ENCODE data around the gene PAEP. TPM values are rescaled to one million over a fixed set of nuclear protein-coding genes. Genes with fewer than 3 reads are reported as not detected.

PAEP gene
- total RNA-seq, 1 donor: not detected

- no peak for DNase-seq (ENCODE audit: low read depth)
These were observed 6.4 kb upstream of the PAEP start for GRCh38 chr9:135555203-135555602.

DNA sequence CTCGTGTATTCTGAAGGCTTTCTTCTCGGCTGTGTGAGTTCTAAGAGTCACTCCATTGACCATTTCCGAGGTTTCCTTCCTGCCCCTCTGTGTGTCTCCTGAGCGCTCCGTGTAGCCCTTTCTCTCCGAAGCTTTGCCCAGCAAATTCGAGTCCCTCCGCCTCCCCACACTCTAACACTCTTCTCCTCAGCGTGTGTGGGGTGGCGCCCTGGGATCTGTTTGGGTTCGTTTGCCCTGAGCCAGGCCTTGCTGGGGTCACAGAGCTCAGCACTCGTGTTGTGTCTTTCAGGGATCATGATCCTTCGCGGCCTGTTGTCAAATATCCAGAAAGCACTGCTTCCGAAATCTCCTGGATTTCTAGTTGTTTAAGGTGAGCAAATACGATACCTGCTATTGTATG lies 5.6 kb upstream of the PAEP start:
- no peak for DNase-seq (ENCODE audit: low read depth)
- no peak for TF ChIP-seq CTCF (IDR thresholded peaks at IDR 0.05; ENCODE audit: insufficient read depth, low read length)
- no peak overlapping the region for H3K4me3 ChIP-seq (ENCODE audit: low read depth, low read length)

More at GRCh38 chr9:135555203-135555602, 6.4 kb upstream of the PAEP start:
- no peak overlapping the region for H3K4me3 ChIP-seq (ENCODE audit: low read depth, low read length)
- no peak for TF ChIP-seq CTCF (IDR thresholded peaks at IDR 0.05; ENCODE audit: insufficient read depth, low read length)

DNA sequence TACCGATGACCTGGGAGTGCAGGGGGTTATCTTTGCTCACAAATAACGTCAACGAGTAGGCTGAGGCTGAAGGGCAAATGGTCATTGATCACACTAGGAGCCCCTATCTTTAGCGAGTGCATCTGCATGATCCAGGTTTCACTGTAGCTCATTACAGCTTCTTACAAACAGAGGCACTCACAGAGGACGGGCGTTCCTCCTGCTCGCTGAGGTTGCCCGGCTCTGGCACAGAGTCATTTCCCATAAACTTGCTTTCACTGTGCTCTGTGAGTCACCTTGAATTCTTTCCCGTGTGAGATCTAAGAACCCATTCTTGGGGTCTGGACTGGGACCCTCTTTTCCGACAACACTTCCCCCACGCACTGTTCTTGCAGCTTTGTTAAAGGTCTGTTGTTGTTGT lies 1.9 kb upstream of the PAEP start:
- H3K4me3 ChIP-seq (ENCODE audit: low read depth, low read length): no peak overlapping the region
- DNase-seq (ENCODE audit: low read depth): no peak

DNA sequence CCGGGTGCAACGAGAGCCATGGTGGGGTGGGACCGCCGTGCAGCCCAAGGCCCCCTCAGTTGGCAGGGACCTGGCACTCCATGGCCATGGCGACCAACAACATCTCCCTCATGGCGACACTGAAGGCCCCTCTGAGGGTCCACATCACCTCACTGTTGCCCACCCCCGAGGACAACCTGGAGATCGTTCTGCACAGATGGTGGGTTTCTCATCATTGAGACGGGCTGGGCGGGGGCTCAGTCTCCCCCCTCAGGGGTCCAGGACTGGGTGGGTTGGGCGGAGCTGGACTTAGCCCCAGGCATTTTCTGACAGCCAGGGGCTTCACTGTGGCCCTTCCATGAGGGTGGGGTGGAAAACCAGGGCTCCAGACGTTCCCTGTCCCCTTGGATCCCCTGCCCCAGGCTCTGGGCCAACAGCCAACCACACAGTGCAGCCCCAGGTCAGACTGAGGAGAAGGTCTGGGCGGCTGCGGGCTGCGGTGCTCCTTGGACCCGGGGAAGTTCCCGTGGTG lies 734 bp downstream of the PAEP start:
- no peak overlapping the region for H3K4me3 ChIP-seq (ENCODE audit: low read depth, low read length)
- no peak for TF ChIP-seq CTCF (IDR thresholded peaks at IDR 0.05; ENCODE audit: insufficient read depth, low read length)
- no peak for DNase-seq (ENCODE audit: low read depth)

More for the DNA sequence above, 1.9 kb upstream of the PAEP start:
- no peak for TF ChIP-seq CTCF (IDR thresholded peaks at IDR 0.05; ENCODE audit: insufficient read depth, low read length)

DNA sequence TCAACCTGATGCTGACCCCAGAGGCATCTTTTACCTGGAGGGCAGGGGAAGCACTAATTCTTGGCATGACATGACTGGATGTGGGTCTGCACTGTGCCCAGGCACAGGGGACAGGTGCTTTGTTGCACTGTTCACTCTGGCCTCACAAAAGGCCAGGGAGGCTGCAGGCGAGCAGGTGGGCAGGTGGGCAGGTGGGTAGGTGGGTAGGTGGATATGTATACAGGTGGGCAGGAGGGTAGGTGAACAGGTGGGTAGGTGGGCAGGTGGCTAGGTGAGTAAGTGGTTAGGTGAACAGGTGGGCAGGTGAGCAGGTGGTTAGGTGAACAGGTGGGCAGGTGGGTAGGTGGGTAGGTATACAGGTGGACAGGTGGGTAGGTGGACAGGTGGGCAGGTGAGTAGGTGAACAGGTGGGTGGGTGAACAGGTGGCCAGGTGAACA lies 1.5 kb downstream of the PAEP start:
- no peak overlapping the region for H3K4me3 ChIP-seq (ENCODE audit: low read depth, low read length)
- no peak for TF ChIP-seq CTCF (IDR thresholded peaks at IDR 0.05; ENCODE audit: insufficient read depth, low read length)
- DNase-seq (ENCODE audit: low read depth): no peak

DNA sequence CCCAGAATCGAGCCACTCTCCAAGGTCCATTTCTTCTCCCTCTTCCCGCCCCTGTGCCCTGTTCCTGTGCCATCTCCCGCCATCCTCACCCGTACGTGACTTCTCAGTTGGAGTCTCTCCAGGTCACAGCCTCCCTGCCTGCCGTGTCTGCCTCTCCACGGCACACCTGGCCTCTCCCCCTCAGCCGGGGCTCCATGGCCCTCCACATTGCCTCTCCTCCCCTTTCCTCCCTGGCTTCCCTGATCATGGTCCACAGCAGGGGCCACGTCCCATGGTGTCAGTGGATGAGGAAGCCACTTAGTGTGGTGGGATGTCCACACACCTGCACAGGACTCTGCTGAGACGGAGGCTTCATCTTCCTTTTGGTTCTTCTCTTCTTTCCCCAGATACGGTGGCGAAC lies 2.3 kb downstream of the PAEP start:
- no peak for TF ChIP-seq CTCF (IDR thresholded peaks at IDR 0.05; ENCODE audit: insufficient read depth, low read length)
- no peak for DNase-seq (ENCODE audit: low read depth)
- H3K4me3 ChIP-seq (ENCODE audit: low read depth, low read length): no peak overlapping the region

- H3K4me3 ChIP-seq (ENCODE audit: low read depth, low read length): no peak overlapping the region
- TF ChIP-seq CTCF (IDR thresholded peaks at IDR 0.05; ENCODE audit: insufficient read depth, low read length): no peak
- no peak for DNase-seq (ENCODE audit: low read depth)
These were observed 3.6 kb downstream of the PAEP start for GRCh38 chr9:135565141-135565628.
